LNCAP (cell line): ENCODE results near the gene TPRG1L.

Experiments
- CTCF ChIP-seq: fragments of 450-650 bp; IDR thresholded peaks from 2 replicates; pipeline ENCODE4 v1.5.1; 2017; ENCODE audit warnings: mild to moderate bottlenecking

The TPRG1L gene

DNA sequence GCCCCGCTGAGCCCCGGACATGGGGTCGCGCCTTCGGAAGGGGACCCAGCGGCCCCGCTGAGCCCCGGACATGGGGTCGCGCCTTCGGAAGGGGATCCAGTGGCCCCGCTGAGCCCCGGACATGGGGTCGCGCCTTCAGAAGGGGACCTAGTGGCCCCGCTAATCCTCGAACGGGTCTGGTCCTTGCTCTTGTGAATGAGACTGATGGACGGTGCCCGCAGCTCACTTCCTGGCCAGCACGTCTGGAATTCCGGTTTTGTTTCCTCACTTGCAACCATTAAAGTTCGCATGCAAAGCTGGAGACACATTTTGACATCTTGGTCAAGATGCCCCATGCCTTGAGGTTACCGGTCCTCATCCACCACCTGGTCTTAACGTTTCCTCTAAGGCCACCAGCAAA, 19.5 kb downstream of the TPRG1L start:
- TF ChIP-seq CTCF, result no peak

GRCh38 chr1:3645247-3645646, 20.4 kb downstream of the TPRG1L start:
- TF ChIP-seq CTCF, result no peak

DNA sequence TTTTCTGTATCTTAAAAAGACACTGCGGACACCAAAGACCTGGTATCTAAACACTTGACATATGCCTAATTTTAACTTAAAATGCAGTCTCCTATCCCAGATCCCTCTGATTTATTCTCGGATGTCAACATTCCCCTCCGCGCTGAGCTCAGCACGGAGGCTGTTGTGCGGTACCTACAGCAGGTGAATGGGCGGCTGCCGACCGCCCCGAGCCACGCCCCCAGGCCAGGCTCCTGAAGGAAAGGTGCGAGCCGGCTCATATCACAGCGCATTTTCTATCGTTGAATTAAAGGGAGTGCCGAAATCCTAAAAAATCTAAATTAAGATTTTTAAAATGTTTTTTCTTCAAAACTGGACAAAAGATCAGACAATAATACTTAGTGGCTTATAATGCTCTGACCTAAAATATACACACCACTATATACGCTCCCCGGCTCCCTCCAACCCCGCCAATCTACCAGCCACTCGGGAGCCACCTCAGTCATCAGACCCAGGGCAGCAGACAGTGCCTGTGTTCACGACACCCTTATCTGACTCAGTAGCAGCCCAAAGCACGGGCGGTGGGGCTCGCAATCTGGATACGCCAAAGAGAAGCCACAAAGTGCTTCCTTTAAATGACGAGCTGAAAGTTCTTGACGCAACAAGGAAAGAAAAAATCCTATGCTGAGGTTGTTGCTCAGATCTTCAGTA, 21.0 kb downstream of the TPRG1L start:
- no peak for TF ChIP-seq CTCF

- TF ChIP-seq CTCF, result no peak
These were observed 21.8 kb downstream of the TPRG1L start for GRCh38 chr1:3646596-3646995.

DNA sequence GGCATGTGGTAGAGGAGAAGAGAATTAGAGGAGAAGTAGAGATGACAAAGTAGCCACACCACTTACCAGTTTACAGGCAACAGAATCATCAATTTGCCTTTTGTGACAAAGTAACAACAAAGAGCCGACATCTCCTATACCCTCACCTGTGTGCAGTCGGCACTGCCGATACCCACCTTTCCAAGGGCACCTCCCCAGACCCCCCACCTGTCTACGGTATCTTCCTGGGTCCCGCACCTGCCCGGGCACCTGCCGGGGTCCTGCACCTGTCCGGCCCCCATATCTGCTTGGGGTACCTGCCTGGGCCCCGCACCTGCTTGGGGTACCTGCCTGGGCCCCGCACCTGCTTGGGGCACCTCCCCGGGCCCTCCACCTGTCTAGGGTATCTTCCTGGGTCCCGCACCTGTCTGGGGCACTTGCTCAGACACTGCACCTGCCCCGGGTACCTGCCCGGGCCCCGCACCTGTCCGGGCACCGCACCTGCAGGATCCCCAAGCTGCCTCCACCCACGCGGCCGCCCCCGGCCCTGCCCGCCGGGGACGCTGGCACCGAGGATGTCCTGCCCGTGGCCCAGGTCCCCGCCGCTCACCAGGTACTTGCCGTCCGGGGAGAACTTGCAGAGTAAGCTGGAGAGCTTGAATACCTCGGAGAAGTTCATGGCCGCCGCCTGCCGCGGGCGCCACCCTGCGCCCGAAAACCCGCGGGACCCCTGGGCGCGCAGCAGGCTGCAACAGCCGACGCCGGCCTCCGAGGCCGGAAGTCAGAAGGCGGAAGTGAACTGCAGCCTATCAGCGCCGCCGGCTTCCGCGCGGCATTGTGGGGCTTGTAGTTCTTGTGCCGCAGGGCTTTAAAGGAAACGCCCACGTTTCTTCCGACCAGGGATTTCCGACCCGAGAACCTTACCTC, 24.8 kb downstream of the TPRG1L start, which contains the start of gene WRAP73:
TSS of gene WRAP73 (minus strand) at position 762 of the 906 bp plus-strand sequence. CDS start at position 658, 104 bp downstream.
- peak; percentile 30; the same call in 1 of the 2 replicates for TF ChIP-seq CTCF

DNA sequence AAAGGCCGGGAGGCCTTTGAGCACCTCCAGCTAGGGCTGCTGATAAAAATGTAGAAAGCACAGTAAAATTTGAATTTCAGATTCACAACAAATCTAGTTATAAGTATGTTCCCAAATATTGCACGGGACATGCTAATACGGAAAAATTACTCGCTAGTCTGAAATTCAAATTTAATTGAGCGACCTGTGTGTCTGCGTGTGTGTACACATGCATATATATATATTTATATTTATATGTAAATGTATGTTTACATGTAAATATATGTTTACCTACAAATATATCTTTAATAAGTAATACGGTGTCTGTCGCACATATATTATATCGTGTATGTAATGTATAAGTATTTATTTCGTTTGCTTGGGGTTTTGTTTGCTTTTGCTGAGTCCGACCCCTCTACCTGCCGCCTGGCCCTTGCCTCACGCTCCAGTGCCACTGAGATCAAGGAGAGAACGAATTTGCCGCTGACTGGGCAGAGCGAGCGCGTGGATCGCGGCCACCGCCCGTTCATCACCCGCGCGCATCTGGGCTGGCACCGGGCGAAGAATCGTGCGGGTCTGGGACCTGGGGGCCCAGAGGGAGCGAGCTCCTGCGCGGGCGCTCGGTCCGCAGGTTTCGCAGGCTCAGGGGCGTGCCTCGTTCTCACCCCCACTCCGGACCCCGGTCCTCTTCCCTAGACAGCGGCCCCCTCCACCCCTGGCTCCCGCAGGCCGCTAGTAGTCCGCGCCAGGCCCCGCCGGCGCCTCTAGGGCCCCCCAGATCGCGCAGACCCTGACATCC, 25.6 kb downstream of the TPRG1L start:
- no peak for TF ChIP-seq CTCF
